ENCODE measurements around the gene HNF4A. TPM values are rescaled to one million over a fixed set of nuclear protein-coding genes. Genes with fewer than 3 reads are reported as not detected.

HNF4A gene
- polyA plus RNA-seq, 1 donor from 2014 or later: not detected

- peak overlapping the region; percentile 36 for H3K9ac ChIP-seq (ENCODE audit: low read length)
- no peaks in the 10 kb centered on the region for H3K27me3 ChIP-seq (ENCODE audit: insufficient read depth, low read depth, low read length)
- H3K36me3 ChIP-seq (ENCODE audit: insufficient read depth, low read length): no peaks in the 10 kb centered on the region
- H3F3A ChIP-seq (ENCODE audit: insufficient read depth, low read length, poor library complexity, severe bottlenecking): no peaks in the 10 kb centered on the region
- TF ChIP-seq SMC3 (conservative IDR thresholded peaks at IDR 0.05; ENCODE audit: poor library complexity): no peak
- no peak for TF ChIP-seq EZH2 (IDR thresholded peaks at IDR 0.05; ENCODE audit: borderline replicate concordance, insufficient read depth, low read length, poor library complexity, severe bottlenecking)
- no peak for TF ChIP-seq MXI1 (conservative IDR thresholded peaks at IDR 0.05; ENCODE audit: poor library complexity, severe bottlenecking)
- no peak for TF ChIP-seq TAF1 (IDR thresholded peaks at IDR 0.05; ENCODE audit: low read depth)
- TF ChIP-seq EP300 (conservative IDR thresholded peaks at IDR 0.05; ENCODE audit: poor library complexity, severe bottlenecking): no peak
- no peak for TF ChIP-seq RAD21 (conservative IDR thresholded peaks at IDR 0.05)
- no peak for TF ChIP-seq REST (IDR thresholded peaks at IDR 0.05; ENCODE audit: borderline replicate concordance)
- TF ChIP-seq POLR2AphosphoS5 (IDR thresholded peaks at IDR 0.05): no peak
- TF ChIP-seq CTCF (IDR thresholded peaks at IDR 0.05; ENCODE audit: poor library complexity, severe bottlenecking): no peak
- H4K20me1 ChIP-seq (ENCODE audit: insufficient read depth): no peaks in the 10 kb centered on the region
- H3K27ac ChIP-seq (ENCODE audit: low read length): no peak overlapping the region
- no peak overlapping the region for H2AFZ ChIP-seq (ENCODE audit: low read depth, low read length)
- H3K79me2 ChIP-seq (replicated peaks; ENCODE audit: insufficient read depth, low read length): no peaks in the 10 kb centered on the region
- no peaks in the 10 kb centered on the region for H3K9me3 ChIP-seq (ENCODE audit: low read length)
- H3K4me2 ChIP-seq (ENCODE audit: low read length): no peak overlapping the region
- H3K9me2 ChIP-seq (ENCODE audit: insufficient read depth, low read length): no peaks in the 10 kb centered on the region
- no peak overlapping the region for H3K4me3 ChIP-seq (ENCODE audit: low read length)
Observed at GRCh38 chr20:44411757-44412401, 56.4 kb downstream of the HNF4A start.

GRCh38 chr20:44412402-44413144 lies 57.1 kb downstream of the HNF4A start:
- Histone ChIP-seq H3K27me3 (ENCODE audit: insufficient read depth, low read depth, low read length) (no peaks in the 10 kb centered on the region), H3K9ac (ENCODE audit: low read length) (peak overlapping the region; percentile 36), H3K9me3 (ENCODE audit: low read length) (no peaks in the 10 kb centered on the region), H3F3A (ENCODE audit: insufficient read depth, low read length, poor library complexity, severe bottlenecking) (no peaks in the 10 kb centered on the region), H4K20me1 (ENCODE audit: insufficient read depth) (no peaks in the 10 kb centered on the region), H2AFZ (ENCODE audit: low read depth, low read length) (no peak overlapping the region), H3K36me3 (ENCODE audit: insufficient read depth, low read length) (no peaks in the 10 kb centered on the region), H3K4me2 (ENCODE audit: low read length) (no peak overlapping the region), H3K79me2 (replicated peaks; ENCODE audit: insufficient read depth, low read length) (no peaks in the 10 kb centered on the region), H3K27ac (ENCODE audit: low read length) (no peak overlapping the region), H3K4me3 (ENCODE audit: low read length) (no peak overlapping the region), H3K9me2 (ENCODE audit: insufficient read depth, low read length) (no peaks in the 10 kb centered on the region)
- TF ChIP-seq SMC3 (conservative IDR thresholded peaks at IDR 0.05; ENCODE audit: poor library complexity) (no peak), MXI1 (conservative IDR thresholded peaks at IDR 0.05; ENCODE audit: poor library complexity, severe bottlenecking) (no peak), REST (IDR thresholded peaks at IDR 0.05; ENCODE audit: borderline replicate concordance) (no peak), TAF1 (IDR thresholded peaks at IDR 0.05; ENCODE audit: low read depth) (no peak), RAD21 (conservative IDR thresholded peaks at IDR 0.05) (no peak), EZH2 (IDR thresholded peaks at IDR 0.05; ENCODE audit: borderline replicate concordance, insufficient read depth, low read length, poor library complexity, severe bottlenecking) (no peak), POLR2AphosphoS5 (IDR thresholded peaks at IDR 0.05) (no peak), CTCF (IDR thresholded peaks at IDR 0.05; ENCODE audit: poor library complexity, severe bottlenecking) (no peak), EP300 (conservative IDR thresholded peaks at IDR 0.05; ENCODE audit: poor library complexity, severe bottlenecking) (no peak)
